Activated CD4-positive, alpha-beta T cell treated with anti-CD3 and anti-CD28 coated beads, Interleukin-2, amount 10 ng/mL, durations not matched to agents 24 days and 14 days (primary cell): ENCODE data around the gene ELOVL5. TPM values are rescaled to one million over a fixed set of nuclear protein-coding genes. Genes with fewer than 3 reads are reported as not detected.

Experiments
- DNase-seq: peaks from one replicate; pipeline ENCODE4 v3.0.0; 2022
- H3K27ac Mint-ChIP-seq: one replicate; pipeline ENCODE4 v1.8.0; 2022; ENCODE audit warnings: mild to moderate bottlenecking, mixed read lengths
- H3K27me3 Mint-ChIP-seq: one replicate; pipeline ENCODE4 v1.8.0; 2022; ENCODE audit warnings: mixed read lengths
- H3K36me3 Mint-ChIP-seq: one replicate; pipeline ENCODE4 v1.8.0; 2022; ENCODE audit warnings: low read depth, mild to moderate bottlenecking, mixed read lengths
- H3K4me1 Mint-ChIP-seq: one replicate; pipeline ENCODE4 v1.8.0; 2021; ENCODE audit warnings: mixed read lengths
- H3K4me3 Mint-ChIP-seq: one replicate; pipeline ENCODE4 v1.8.0; 2022; ENCODE audit warnings: mild to moderate bottlenecking, moderate library complexity, mixed read lengths
- H3K9me3 Mint-ChIP-seq: one replicate; pipeline ENCODE4 v1.8.0; 2021; ENCODE audit warnings: mixed read lengths
- intact Hi-C: fragments of 100-400 bp; cut with micrococcal nuclease; formaldehyde crosslinking; loops from one replicate; pipeline ENCODE4 v1.15.1; 2023
- total RNA-seq: library from RNA; stranded (reverse); gene quantifications from 2 replicates; pipeline ENCODE4 v1.2.3, GENCODE V29; 2022

ELOVL5 gene
- total RNA-seq, 1 donor from 2014 or later: 126 TPM

- Mint-ChIP-seq H3K4me1 (peaks cover 18% of the 10 kb centered on the region), H3K4me3 (no peak overlapping the region), H3K9me3 (peaks cover 10% of the 10 kb centered on the region), H3K27ac (no peak overlapping the region), H3K27me3 (no peaks in the 10 kb centered on the region), H3K36me3 (peaks cover 8% of the 10 kb centered on the region)
- intact Hi-C loops: no loop called here
- DNase-seq: no peak
Observed at GRCh38 chr6:53238311-53238710, 110.4 kb downstream of the ELOVL5 start.

- H3K9me3 Mint-ChIP-seq: peaks cover 10% of the 10 kb centered on the region
- peak overlapping the region; percentile 45 for H3K4me3 Mint-ChIP-seq
- peaks cover 8% of the 10 kb centered on the region for H3K36me3 Mint-ChIP-seq
- H3K27ac Mint-ChIP-seq: peak overlapping the region; percentile 55
- DNase-seq: no peak
- H3K27me3 Mint-ChIP-seq: no peaks in the 10 kb centered on the region
- intact Hi-C loops: no loop called here
- peaks cover 26% of the 10 kb centered on the region for H3K4me1 Mint-ChIP-seq
Observed at GRCh38 chr6:53236241-53236640, 112.5 kb downstream of the ELOVL5 start.

GRCh38 chr6:53235508-53235907 is 113.2 kb downstream of the ELOVL5 start:
- no peak for DNase-seq
- Mint-ChIP-seq H3K4me3 (no peak overlapping the region), H3K27me3 (no peaks in the 10 kb centered on the region), H3K27ac (no peak overlapping the region), H3K36me3 (peaks cover 7% of the 10 kb centered on the region), H3K9me3 (peaks cover 8% of the 10 kb centered on the region), H3K4me1 (peaks cover 23% of the 10 kb centered on the region)
- intact Hi-C loops: no loop called here

- Mint-ChIP-seq H3K4me3 (no peak overlapping the region), H3K9me3 (no peaks in the 10 kb centered on the region), H3K4me1 (peaks cover 19% of the 10 kb centered on the region), H3K27ac (no peak overlapping the region), H3K27me3 (no peaks in the 10 kb centered on the region), H3K36me3 (peaks cover 2% of the 10 kb centered on the region)
- intact Hi-C loops: no loop called here
- no peak for DNase-seq
Observed at GRCh38 chr6:53233309-53233708, 115.4 kb downstream of the ELOVL5 start.

GRCh38 chr6:53230775-53231467 is 117.8 kb downstream of the ELOVL5 start:
- no peak for DNase-seq
- Mint-ChIP-seq H3K36me3 (no peaks in the 10 kb centered on the region), H3K4me1 (peaks cover 13% of the 10 kb centered on the region), H3K9me3 (no peaks in the 10 kb centered on the region), H3K27ac (no peak overlapping the region), H3K27me3 (no peaks in the 10 kb centered on the region), H3K4me3 (no peak overlapping the region)
- intact Hi-C loops: no loop called here

- DNase-seq: no peak
- Mint-ChIP-seq H3K27ac (no peak overlapping the region), H3K4me3 (no peak overlapping the region), H3K36me3 (no peaks in the 10 kb centered on the region), H3K4me1 (peaks cover 8% of the 10 kb centered on the region), H3K9me3 (no peaks in the 10 kb centered on the region), H3K27me3 (peaks cover 2% of the 10 kb centered on the region)
- intact Hi-C loops: no loop called here
Observed at GRCh38 chr6:53227847-53228246, 120.9 kb downstream of the ELOVL5 start.

GRCh38 chr6:53220605-53221004 is 128.1 kb downstream of the ELOVL5 start:
- H3K4me3 Mint-ChIP-seq: no peak overlapping the region
- no peak overlapping the region for H3K27ac Mint-ChIP-seq
- no peaks in the 10 kb centered on the region for H3K36me3 Mint-ChIP-seq
- H3K27me3 Mint-ChIP-seq: peaks cover 2% of the 10 kb centered on the region
- DNase-seq: no peak
- peaks cover 5% of the 10 kb centered on the region for H3K4me1 Mint-ChIP-seq
- H3K9me3 Mint-ChIP-seq: peaks cover 7% of the 10 kb centered on the region
- intact Hi-C loops: no loop called here

Other genes starting within 250 kb of the ELOVL5 start
- gene GCM1, start 200.1 kb downstream of the ELOVL5 start, total RNA-seq: not detected in 2 replicates
- gene GCLC, start 196.2 kb upstream of the ELOVL5 start, total RNA-seq: 21.3 and 25.0 TPM in 2 replicates